Epithelial cell of esophagus (primary cell): ENCODE measurements around the gene ZNF138.
"Not testable (repeated sequence)": the region's sequence is repeated elsewhere in the genome, so short reads cannot be mapped to it uniquely, and the experiment has no call there.

Experiments
- DNase-seq: peaks from one replicate; pipeline ENCODE4 v3.0.0; 2010; ENCODE audit warnings: low read depth
- H3K4me3 ChIP-seq: 2 replicates; pipeline ENCODE4 v1.5.1; 2011; ENCODE audit warnings: mild to moderate bottlenecking, low read length, control low read depth
- CTCF ChIP-seq: IDR thresholded peaks from 2 replicates; pipeline ENCODE4 v1.5.1; 2011; ENCODE audit warnings: low read depth, mild to moderate bottlenecking, low read length, control low read depth, inconsistent platforms; ENCODE audit not compliant: insufficient read depth; ENCODE audit errors: missing control alignments

Gene ZNF138

DNA sequence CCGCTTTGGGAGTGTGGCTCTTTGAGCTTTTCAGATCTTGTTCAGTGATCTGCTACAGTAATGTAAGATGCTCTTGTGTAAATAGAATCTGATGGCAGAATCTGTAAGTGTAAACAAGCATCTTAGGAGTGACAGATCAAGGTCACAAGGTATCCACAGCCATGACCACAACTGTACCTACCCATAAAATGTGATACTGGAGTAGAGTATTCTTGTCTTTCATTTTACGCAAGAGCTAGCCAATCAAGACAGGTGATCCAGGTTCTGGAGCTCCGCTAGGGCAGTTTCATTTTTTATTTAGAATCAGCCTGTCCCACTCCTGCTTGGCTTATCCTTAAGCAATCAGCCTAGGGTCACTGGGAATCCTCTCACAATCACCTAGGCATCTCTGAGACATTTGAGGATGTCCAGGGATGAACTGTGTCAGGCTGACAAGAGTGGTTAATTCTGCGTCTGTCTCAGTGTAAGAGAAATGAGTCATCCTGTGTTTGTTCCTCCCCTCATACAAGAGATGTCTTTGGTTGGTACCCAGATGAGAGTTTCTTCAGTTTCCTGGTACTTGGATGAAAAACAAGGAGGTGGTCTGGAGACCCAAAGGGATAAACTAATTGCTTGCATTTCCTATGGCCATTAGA lies 13.6 kb downstream of the ZNF138 start:
- no peak for DNase-seq
- H3K4me3 ChIP-seq = no peak overlapping the region
- TF ChIP-seq CTCF = no peak

- no peak for TF ChIP-seq CTCF
- DNase-seq = no peak
Measured at GRCh38 chr7:64811767-64812166, 17.5 kb downstream of the ZNF138 start.

DNA sequence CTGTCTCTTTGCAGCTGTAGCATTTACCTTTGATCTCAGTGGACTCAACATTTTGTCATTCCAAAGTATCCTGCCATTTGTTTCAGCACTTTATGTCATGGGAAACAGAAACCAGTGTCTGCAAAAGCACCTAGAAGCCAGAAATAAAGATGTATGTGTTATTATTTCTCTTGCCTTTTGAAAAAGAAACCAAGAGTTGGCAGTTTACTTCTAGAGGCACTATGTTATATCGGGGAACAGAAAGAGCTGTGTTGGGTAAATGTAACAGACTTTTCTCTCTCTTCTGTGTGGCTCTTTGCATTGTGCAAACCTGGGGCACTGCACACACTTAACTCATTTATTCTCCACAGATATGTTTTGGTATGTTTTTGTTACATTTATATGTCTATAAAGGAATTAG lies 36.7 kb downstream of the ZNF138 start:
- TF ChIP-seq CTCF = no peak
- no peak overlapping the region for H3K4me3 ChIP-seq
- DNase-seq = no peak

More at GRCh38 chr7:64811767-64812166, 17.5 kb downstream of the ZNF138 start:
- no peak overlapping the region for H3K4me3 ChIP-seq

DNA sequence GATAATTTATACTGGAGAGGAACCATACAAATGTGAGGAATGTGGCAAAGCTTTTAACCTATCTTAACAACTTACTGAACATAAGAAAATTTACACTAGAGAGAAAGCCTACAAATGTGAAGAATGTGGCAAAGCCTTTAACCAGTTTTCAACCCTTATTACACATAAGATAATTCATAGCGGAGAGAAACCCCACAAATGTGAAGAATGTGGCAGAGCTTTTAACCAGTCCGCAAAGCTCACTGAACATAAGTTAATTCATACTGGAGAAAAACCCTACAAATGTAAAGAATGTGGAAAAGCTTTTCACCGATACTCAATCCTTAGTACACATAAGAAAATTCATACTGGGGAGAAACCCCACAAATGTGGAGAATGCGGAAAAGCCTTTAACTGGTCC lies 37.9 kb downstream of the ZNF138 start:
- TF ChIP-seq CTCF = no peak
- no peak for DNase-seq

GRCh38 chr7:64834989-64835388 lies 40.8 kb downstream of the ZNF138 start:
- DNase-seq = no peak
- no peak for TF ChIP-seq CTCF

More for the DNA sequence above, 37.9 kb downstream of the ZNF138 start:
- H3K4me3 ChIP-seq = no peak overlapping the region

GRCh38 chr7:64835856-64836255 lies 41.6 kb downstream of the ZNF138 start:
- DNase-seq = peak; percentile 4
- H3K4me3 ChIP-seq = not testable (repeated sequence)

More at GRCh38 chr7:64834989-64835388, 40.8 kb downstream of the ZNF138 start:
- H3K4me3 ChIP-seq = no peak overlapping the region

- DNase-seq, H3K4me3 ChIP-seq: not testable (repeated sequence)
Measured at GRCh38 chr7:64838051-64838450, 43.8 kb downstream of the ZNF138 start.

GRCh38 chr7:64838691-64839090 lies 44.5 kb downstream of the ZNF138 start:
- DNase-seq = no peak
- TF ChIP-seq CTCF = no peak
- H3K4me3 ChIP-seq = no peak overlapping the region
